Epidermal melanocyte (primary cell): Measurements from ENCODE around the gene IGSF9B.
A peak's percentile ranks its signal among the peaks of the same experiment; 100 is the strongest.
"Not testable (repeated sequence)": the region's sequence is repeated elsewhere in the genome, so short reads cannot be mapped to it uniquely, and the experiment has no call there.

Experiments
- DNase-seq: peaks from one replicate; pipeline ENCODE4 v3.0.0; 2011; ENCODE audit warnings: low spot score; ENCODE audit not compliant: insufficient read length

The IGSF9B gene

GRCh38 chr11:133956650-133957633 is at the start of gene IGSF9B:
TSS of gene IGSF9B (minus strand) at chr11:133956968. CDS start at chr11:133956754, 214 bp downstream.
- DNase-seq = peak; percentile 69

DNA sequence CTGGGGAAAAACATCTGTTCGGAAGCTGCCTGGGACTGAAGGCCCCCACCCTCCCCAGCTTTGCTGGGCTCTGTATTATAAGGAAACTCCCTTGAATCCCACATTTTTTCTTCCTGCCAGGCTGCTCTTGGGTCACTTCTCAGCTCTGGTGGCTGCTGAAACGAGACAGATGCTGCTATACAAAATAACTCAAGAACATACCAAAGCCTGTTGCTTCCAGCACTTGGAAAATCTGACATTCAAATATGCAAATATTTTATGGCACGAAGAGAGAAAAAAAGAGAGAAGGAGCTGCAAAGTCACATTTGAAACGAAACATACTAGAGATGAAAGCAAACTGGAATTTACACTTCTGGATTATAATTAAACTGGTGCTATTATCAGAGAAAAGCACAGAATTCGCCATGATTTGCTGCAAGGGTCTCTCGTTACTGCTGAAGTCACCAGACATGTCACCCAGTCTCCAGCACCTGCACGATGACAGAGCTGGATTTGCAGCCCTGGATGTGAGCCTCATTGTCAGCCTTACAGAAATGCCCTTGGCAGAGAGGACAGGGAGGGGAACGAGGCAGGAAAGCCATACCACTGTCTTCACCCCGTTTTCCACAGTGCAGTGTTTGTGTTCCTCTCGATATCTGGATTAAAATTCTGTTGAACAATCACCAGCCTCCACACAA is 47.9 kb upstream of the IGSF9B start:
- DNase-seq = no peak

- DNase-seq = no peak
These were observed 47.2 kb upstream of the IGSF9B start for GRCh38 chr11:134003792-134004495.

DNA sequence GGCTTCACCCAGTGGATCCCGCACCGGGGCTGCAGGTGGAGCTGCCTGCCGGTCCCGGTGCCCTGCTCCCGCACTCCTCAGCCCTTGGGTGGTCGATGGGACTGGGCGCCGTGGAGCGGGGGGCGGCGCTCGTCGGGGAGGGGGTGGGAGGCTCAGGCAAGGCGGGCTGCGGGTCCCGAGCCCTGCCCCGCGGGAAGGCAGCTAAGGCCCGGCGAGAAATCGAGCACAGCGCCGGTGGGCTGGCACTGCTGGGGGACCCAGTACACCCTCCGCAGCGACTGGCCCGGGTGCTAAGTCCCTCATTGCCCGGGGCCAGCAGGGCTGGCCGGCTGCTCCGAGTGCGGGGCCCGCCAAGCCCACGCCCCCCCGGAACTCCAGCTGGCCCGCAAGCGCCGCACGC is 46.1 kb upstream of the IGSF9B start:
- DNase-seq = not testable (repeated sequence)

- not testable (repeated sequence) for DNase-seq
These were observed 45.6 kb upstream of the IGSF9B start for GRCh38 chr11:134002338-134002737.

DNA sequence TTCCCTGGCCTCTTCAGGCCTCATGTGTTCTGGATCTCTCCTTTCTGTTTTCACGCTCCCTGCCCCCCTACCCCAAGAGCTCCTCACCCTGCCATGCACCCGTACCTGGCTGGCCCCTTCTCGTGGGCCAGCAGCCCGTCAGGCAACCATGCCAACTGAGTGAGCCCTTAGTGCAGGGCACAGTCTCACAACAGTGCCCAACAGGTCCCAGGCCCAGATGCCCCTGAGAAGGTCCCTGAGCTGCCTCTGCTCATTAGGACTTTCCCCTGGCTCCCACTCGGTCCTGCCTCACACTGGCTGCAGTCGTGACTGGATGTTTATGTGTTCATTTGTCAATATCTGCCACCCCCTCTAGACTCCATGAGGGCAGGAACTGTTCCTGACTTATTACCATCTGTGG is 44.8 kb upstream of the IGSF9B start:
- no peak for DNase-seq

DNA sequence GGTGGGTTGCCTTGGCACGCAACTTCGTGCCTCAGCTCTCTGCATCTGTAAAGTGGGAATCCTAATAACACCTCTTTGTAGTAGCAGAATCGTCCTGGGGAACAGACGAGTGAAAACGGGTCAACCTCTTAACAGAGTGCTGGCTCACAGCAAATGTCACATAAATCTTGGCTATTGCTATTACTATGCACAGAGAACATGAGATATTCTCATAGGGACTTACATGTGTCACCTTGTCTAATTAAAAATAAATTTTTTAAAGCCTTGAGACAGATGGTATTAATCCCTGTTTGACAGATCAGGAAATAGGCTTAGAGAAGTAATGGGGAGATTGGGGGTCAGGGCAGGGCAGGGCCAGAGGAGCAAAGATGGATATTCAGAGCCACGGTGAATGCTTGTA is 44.3 kb upstream of the IGSF9B start:
- DNase-seq = no peak

- DNase-seq = no peak
These were observed 42.6 kb upstream of the IGSF9B start for GRCh38 chr11:133999355-133999754.

DNA sequence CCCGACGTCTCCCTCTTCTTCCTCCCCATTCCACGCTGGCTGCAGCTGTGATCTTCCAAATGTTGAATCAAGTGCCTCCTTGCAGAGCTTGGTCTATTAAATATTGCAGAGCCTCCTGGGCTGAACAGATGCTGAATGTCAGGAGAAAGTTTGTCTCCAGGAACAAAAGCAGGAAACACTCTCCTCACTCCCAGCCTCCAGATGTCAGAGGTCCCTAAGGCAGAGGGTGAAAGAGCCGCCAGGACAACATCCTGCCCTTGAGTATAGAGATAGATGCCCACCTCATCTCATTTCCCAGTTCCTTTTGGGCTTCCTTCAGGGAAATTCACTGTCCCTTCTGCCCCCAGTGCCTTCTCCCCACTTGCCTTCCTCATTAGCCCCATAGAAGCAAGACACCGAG is 40.8 kb upstream of the IGSF9B start:
- DNase-seq = no peak

GRCh38 chr11:133996671-133997070 is 39.9 kb upstream of the IGSF9B start:
- DNase-seq = no peak

DNA sequence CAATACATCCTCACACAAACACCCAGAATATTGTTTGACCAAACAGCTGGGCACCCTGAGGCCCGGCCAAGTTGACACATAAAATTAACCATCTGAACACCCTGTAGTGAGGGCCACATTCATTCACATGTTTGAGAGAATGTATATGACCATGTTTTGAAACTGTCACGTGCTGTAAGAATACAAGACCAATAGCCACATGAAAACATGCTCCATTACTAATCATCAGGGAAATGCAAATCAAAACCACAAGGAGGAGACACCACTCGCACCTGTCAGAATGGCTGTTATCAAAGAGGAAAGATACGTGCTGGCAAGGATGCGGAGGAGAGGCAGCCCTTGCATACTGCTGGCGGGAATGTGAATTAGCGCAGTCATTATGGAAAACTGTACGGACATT is 38.3 kb upstream of the IGSF9B start:
- DNase-seq = no peak

- no peak for DNase-seq
These were observed 37.2 kb upstream of the IGSF9B start for GRCh38 chr11:133993921-133994320.

DNA sequence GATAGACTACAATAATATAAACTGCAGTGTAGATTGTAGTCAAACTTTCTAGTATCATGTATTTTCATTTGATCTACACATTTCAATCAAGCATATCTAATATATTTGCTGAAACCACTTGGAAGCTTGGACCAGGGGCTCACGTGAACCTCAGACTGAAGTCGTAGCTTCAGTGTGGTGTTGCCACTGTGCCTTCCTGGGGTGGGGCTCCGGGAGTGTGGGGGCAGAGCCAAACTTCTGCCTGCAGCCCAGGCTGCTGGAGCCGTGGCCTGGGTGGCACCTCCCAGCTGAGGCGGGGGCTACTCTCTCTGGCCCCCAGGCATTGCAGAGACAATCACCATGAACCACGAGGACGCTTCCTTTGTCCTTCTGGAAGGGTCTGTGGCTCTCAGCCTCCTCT is 36.3 kb upstream of the IGSF9B start:
- no peak for DNase-seq

DNA sequence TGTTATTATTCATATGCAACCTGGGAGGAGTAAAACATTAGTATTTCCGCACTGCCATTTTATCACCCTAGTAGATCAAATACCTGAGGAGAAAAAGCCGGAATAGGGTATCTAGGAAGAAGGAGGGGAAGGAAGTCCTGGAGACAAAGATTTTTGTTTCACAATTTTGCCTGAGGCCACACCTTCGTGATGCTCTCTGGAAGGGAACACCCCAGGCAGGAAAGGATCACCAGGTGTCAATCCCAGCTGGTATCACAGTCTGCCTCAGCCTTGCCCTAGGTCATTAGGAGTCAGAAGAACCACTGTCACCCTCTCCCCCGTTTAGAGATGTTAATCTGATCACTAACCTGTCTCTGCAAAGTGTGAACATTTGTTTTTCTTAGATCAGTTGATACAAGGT is 35.4 kb upstream of the IGSF9B start:
- no peak for DNase-seq

DNA sequence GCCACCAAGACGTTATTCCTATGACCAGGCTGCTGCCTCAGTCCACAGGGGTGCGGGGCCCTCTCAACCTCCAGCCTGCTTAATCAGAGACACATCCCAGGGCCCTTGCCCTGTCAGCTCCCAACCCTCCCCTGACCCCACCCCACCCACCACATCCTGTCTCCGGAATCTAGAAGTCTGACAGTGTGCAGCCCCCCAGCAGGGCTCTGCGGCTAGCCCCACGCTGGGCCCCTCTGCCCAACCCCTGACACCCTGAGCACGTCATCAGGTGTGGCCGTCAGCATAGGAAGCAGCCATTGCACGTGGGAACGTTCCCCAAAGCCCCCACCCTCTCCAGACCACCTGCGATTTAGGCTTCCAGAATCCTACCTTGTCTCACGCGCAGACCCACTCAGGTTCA is 34.3 kb upstream of the IGSF9B start:
- DNase-seq = no peak

DNA sequence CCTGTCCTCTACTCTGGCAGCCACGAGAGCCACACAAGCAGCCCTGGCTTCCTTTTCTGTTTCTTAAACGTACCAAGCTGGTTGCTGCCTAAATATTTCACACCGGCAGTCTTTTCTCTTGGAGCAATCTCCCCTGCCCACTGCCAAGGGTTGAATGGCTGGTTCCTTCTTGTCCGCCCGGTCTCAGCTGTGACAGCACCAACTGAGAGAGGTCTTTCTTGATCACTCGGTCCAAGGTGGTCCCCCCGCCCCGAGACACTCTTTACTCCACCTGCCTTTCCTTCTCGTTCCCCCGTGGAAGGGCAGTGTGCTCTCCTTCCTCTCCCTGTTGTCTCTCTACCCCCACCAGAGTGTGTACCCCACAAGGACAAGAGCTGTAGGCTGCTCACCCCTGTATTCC is 33.7 kb upstream of the IGSF9B start:
- no peak for DNase-seq

DNA sequence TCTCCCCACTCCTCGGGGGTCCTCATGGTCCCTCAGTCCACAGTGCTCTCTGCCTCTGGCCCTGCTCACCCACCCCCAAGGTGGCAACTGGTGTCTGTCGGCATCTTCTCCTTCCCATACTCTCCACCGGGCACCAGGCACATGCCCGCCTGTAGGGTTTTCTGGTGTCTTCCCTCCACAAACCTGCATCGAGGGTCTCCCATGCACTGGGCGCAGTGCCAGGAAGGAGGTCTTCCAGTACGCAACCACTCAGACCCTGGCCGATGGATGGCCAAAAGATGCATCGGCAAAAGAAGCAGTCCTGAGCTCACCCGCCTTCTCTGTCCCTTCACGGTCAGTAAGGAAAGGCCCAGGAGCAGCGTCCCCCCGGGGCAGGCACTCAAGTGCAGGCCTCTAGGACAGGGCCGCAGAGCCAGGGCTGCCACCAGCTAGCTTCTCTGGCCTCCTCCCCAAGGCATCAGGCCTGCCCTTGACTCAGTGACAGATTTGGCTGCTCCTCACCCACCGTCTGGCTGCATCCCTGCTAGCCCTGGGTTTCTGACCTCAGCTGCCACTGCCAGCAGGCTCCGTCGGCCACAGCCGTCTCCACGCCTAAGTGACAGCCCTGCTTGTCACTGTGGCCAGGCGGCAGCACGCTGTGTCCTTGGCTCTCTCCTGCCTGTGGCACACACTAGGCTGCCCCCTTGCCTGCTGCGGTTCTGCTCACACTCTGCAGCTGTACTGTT is 32.1 kb upstream of the IGSF9B start:
- no peak for DNase-seq

DNA sequence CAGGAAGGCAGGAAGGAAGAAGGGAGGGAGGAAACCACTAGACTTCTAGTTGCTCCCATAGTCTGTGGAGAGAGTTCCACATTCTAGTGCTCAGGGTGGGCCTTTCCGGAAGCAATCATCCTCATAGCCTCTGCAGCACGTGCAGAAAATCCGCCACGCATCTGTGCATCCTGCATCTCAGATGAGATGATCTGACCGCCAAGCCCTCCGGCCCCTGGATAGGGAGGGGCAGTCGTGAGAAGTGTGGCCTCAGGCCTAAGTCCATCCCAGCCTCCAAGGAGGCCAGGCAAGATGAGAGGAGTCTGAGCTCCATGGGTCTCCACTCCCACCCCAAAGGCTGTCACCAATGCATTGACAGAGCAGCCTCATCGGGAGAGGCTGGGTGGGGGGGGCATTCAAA is 30.4 kb upstream of the IGSF9B start:
- DNase-seq = no peak

- DNase-seq = no peak
These were observed 29.5 kb upstream of the IGSF9B start for GRCh38 chr11:133985981-133986944.

GRCh38 chr11:133984828-133985227 is 28.1 kb upstream of the IGSF9B start:
- no peak for DNase-seq
